GM18909 (cell line): Measurements from ENCODE around the gene SSUH2.

Source experiments
- ATAC-seq: cut with Tn5 transposase; IDR thresholded peaks from one replicate; pipeline ENCODE4 v1.9.1; 2021; ENCODE audit warnings: mild to moderate bottlenecking; ENCODE audit not compliant: unreplicated experiment, poor library complexity

The SSUH2 gene

GRCh38 chr3:8621872-8622271, 22.7 kb downstream of the SSUH2 start:
- no peak for ATAC-seq

- ATAC-seq: no peak
Measured at GRCh38 chr3:8621141-8621540, 23.5 kb downstream of the SSUH2 start.

- no peak for ATAC-seq
Measured at GRCh38 chr3:8619548-8619947, 25.1 kb downstream of the SSUH2 start.

GRCh38 chr3:8618950-8619349, 25.6 kb downstream of the SSUH2 start:
- ATAC-seq: no peak

GRCh38 chr3:8617921-8618320, 26.7 kb downstream of the SSUH2 start:
- no peak for ATAC-seq

GRCh38 chr3:8610951-8611350, 33.6 kb downstream of the SSUH2 start:
- ATAC-seq: no peak

GRCh38 chr3:8608791-8609467, 35.7 kb downstream of the SSUH2 start:
- ATAC-seq: no peak

GRCh38 chr3:8608041-8608790, 36.4 kb downstream of the SSUH2 start:
- ATAC-seq: no peak

- no peak for ATAC-seq
Measured at GRCh38 chr3:8607234-8608040, 37.2 kb downstream of the SSUH2 start.

GRCh38 chr3:8606701-8607231, 37.8 kb downstream of the SSUH2 start:
- ATAC-seq: no peak

GRCh38 chr3:8604988-8605387, 39.6 kb downstream of the SSUH2 start:
- no peak for ATAC-seq

- no peak for ATAC-seq
Measured at GRCh38 chr3:8604006-8604405, 40.6 kb downstream of the SSUH2 start.

- ATAC-seq: no peak
Measured at GRCh38 chr3:8603115-8603710, 41.4 kb downstream of the SSUH2 start.

- no peak for ATAC-seq
Measured at GRCh38 chr3:8600457-8600856, 44.1 kb downstream of the SSUH2 start.

- ATAC-seq: no peak
Measured at GRCh38 chr3:8599146-8599545, 45.5 kb downstream of the SSUH2 start.

GRCh38 chr3:8597219-8597853, 47.3 kb downstream of the SSUH2 start:
- ATAC-seq: no peak

GRCh38 chr3:8596321-8597218, 48.0 kb downstream of the SSUH2 start:
- no peak for ATAC-seq

- no peak for ATAC-seq
Measured at GRCh38 chr3:8595695-8596115, 48.9 kb downstream of the SSUH2 start.

- no peak for ATAC-seq
Measured at GRCh38 chr3:8595252-8595651, 49.3 kb downstream of the SSUH2 start.
